Naive thymus-derived CD4-positive, alpha-beta T cell (primary cell): ENCODE measurements around the gene AP1B1. TPM values are rescaled to one million over a fixed set of nuclear protein-coding genes. Genes with fewer than 3 reads are reported as not detected.
A peak's percentile ranks its signal among the peaks of the same experiment; 100 is the strongest.

Source experiments
- ATAC-seq: fragments of 150-1000 bp; cut with Tn5 transposase; 2 replicates; pipeline ENCODE4 v1.10.0; 2021; ENCODE audit warnings: mild to moderate bottlenecking, moderate library complexity
- CTCF ChIA-PET: fragments of 350-600 bp; sonication (Branson Sonifier 250); formaldehyde crosslinking; loops from one replicate; lab custom pipeline; 2021; ENCODE audit warnings: antibody characterized with exemption; lab: Charles Lee
- POLR2A ChIA-PET: fragments of 350-600 bp; sonication (Branson Sonifier 250); formaldehyde crosslinking; loops from one replicate; lab custom pipeline; 2021; ENCODE audit warnings: antibody characterized with exemption, inconsistent platforms; lab: Charles Lee
- DNase-seq, 9 donors: peaks; one replicate each; pipeline versions ENCODE4 v3.0.0 to v3.0.0-alpha.2; 2020 to 2022; ENCODE audit warnings: mixed read lengths in 1 of 9
- H3K27ac ChIP-seq: one replicate; pipeline ENCODE4 v1.7.0; 2013; ENCODE audit warnings: mild to moderate bottlenecking, low read depth, low read length, moderate library complexity
- H3K27me3 ChIP-seq, 2 donors: one replicate each; pipeline ENCODE4 v1.7.0; 2013; ENCODE audit warnings: low read length in 2 of 2, mild to moderate bottlenecking in 2 of 2, moderate library complexity in 2 of 2; ENCODE audit not compliant: control insufficient read depth in 2 of 2, insufficient read depth in 2 of 2
- H3K36me3 ChIP-seq, 3 experiments: 1 replicate in 2 of 3; 2 replicates in 1 of 3; pipeline ENCODE4 v1.7.0; 2013; ENCODE audit warnings: low read length in 3 of 3, mild to moderate bottlenecking in 3 of 3, moderate library complexity in 1 of 3; ENCODE audit not compliant: insufficient read depth in 3 of 3, control insufficient read depth in 2 of 3
- H3K4me1 ChIP-seq, 2 donors: one replicate each; pipeline ENCODE4 v1.7.0; 2013; ENCODE audit warnings: low read length in 2 of 2, mild to moderate bottlenecking in 2 of 2, moderate library complexity in 1 of 2; ENCODE audit not compliant: control insufficient read depth in 2 of 2, insufficient read depth in 2 of 2
- H3K4me3 ChIP-seq: 2 replicates; pipeline ENCODE4 v1.7.0; 2013; ENCODE audit warnings: mild to moderate bottlenecking, low read length
- H3K9me3 ChIP-seq, 3 experiments: 1 replicate in 2 of 3; 2 replicates in 1 of 3; pipeline ENCODE4 v1.7.0; 2013; ENCODE audit warnings: low read length in 3 of 3; ENCODE audit not compliant: control insufficient read depth in 2 of 3
- H3K27ac Mint-ChIP-seq, 9 donors: one replicate each; pipeline ENCODE4 v1.8.0; 2020 to 2022; ENCODE audit warnings: mixed read lengths in 9 of 9, mild to moderate bottlenecking in 8 of 9, moderate library complexity in 5 of 9, inconsistent platforms in 2 of 9
- H3K27me3 Mint-ChIP-seq, 5 donors: one replicate each; pipeline ENCODE4 v1.8.0; 2021 to 2022; ENCODE audit warnings: mixed read lengths in 5 of 5, mild to moderate bottlenecking in 1 of 5
- H3K36me3 Mint-ChIP-seq, 5 donors: one replicate each; pipeline ENCODE4 v1.8.0; 2020 to 2022; ENCODE audit warnings: mixed read lengths in 5 of 5, mild to moderate bottlenecking in 3 of 5, inconsistent platforms in 1 of 5
- H3K4me1 Mint-ChIP-seq, 7 donors: one replicate each; pipeline ENCODE4 v1.8.0; 2020 to 2022; ENCODE audit warnings: mixed read lengths in 7 of 7, mild to moderate bottlenecking in 3 of 7, inconsistent platforms in 1 of 7
- H3K4me3 Mint-ChIP-seq, 10 donors: one replicate each; pipeline ENCODE4 v1.8.0; 2020 to 2022; ENCODE audit warnings: mild to moderate bottlenecking in 10 of 10, mixed read lengths in 10 of 10, moderate library complexity in 6 of 10, inconsistent platforms in 2 of 10
- H3K9me3 Mint-ChIP-seq, 11 donors: one replicate each; pipeline ENCODE4 v1.8.0; 2020 to 2022; ENCODE audit warnings: mixed read lengths in 11 of 11, mild to moderate bottlenecking in 4 of 11, inconsistent platforms in 1 of 11, moderate library complexity in 1 of 11
- intact Hi-C, 2 donors: fragments of 100-400 bp; cut with micrococcal nuclease; formaldehyde crosslinking; loops; one replicate each; pipeline ENCODE4 v1.15.1; 2023
- polyA plus RNA-seq, 2 donors: library from polyadenylated mRNA; unstranded; fragments of 300-500 nt; fragmentation: Illumina TruSeq; gene quantifications; one replicate each; pipeline ENCODE4 v1.2.3, GENCODE V29; 2021
- total RNA-seq, 6 experiments: library from RNA in 5 of 6; stranded (reverse) in 5 of 6; gene quantifications; 1 replicate in 5 of 6; 2 replicates in 1 of 6; pipeline ENCODE4 v1.2.3 and lab custom pipeline; 2021 to 2026

Gene AP1B1
- total and polyA plus RNA-seq, 7 experiments from 2014 or later: 15.0 to 77.7 (median 38.9) TPM

- ATAC-seq (no peak), DNase-seq (no peak)
- H3K4me3 Mint-ChIP-seq: no peak overlapping the region
- H3K27ac ChIP-seq: no peak overlapping the region
- intact Hi-C loops: loop anchor here in 1 of 2 donors (10.0 kb wide), 1 partner anchor 109 kb away; no protein-coding TSS in a partner anchor
- H3K9me3 Mint-ChIP-seq: no peaks in the 10 kb centered on the region
- no peaks in the 10 kb centered on the region for H3K27me3 Mint-ChIP-seq
- H3K36me3 ChIP-seq: peaks cover 0 to 23% (median 0%) of the 10 kb centered on the region in 3 experiments
- ChIA-PET POLR2A (no interaction called here), CTCF (no interaction called here)
- H3K27me3 ChIP-seq: no peaks in the 10 kb centered on the region
- H3K27ac Mint-ChIP-seq: peak overlapping the region in 2 of 9 donors; percentile 19 to 41
- H3K4me3 ChIP-seq: no peak overlapping the region
- H3K4me1 Mint-ChIP-seq: peaks cover 50 to 84% (median 77%) of the 10 kb centered on the region in 7 donors
- H3K9me3 ChIP-seq: no peaks in the 10 kb centered on the region
- peaks cover 2 to 8% of the 10 kb centered on the region in 2 donors for H3K4me1 ChIP-seq
- peaks cover 0 to 23% (median 3%) of the 10 kb centered on the region in 5 donors for H3K36me3 Mint-ChIP-seq
Observed at GRCh38 chr22:29383740-29384139, 4.6 kb downstream of the AP1B1 start.

GRCh38 chr22:29382580-29383302 is 5.6 kb downstream of the AP1B1 start:
- peaks cover 0 to 27% (median 0%) of the 10 kb centered on the region in 3 experiments for H3K36me3 ChIP-seq
- Mint-ChIP-seq H3K36me3 (peaks cover 0 to 23% (median 3%) of the 10 kb centered on the region in 5 donors), H3K9me3 (no peaks in the 10 kb centered on the region), H3K4me1 (peaks cover 46 to 78% (median 70%) of the 10 kb centered on the region in 7 donors), H3K27me3 (no peaks in the 10 kb centered on the region), H3K27ac (peak overlapping the region in 7 of 9 donors; percentile 1 to 89 (median 67)), H3K4me3 (peak overlapping the region in 3 of 10 donors; percentile 12 to 44 (median 43))
- no peaks in the 10 kb centered on the region for H3K9me3 ChIP-seq
- intact Hi-C loops: loop anchor here in 1 of 2 donors (10.0 kb wide), 1 partner anchor 108 kb away; no protein-coding TSS in a partner anchor
- H3K27ac ChIP-seq: no peak overlapping the region
- DNase-seq: no peak
- CTCF ChIA-PET: no interaction called here
- H3K4me3 ChIP-seq: no peak overlapping the region
- peaks cover 0 to 4% of the 10 kb centered on the region in 2 donors for H3K4me1 ChIP-seq
- POLR2A ChIA-PET: no interaction called here
- H3K27me3 ChIP-seq: no peaks in the 10 kb centered on the region
- ATAC-seq: no peak

- no peak overlapping the region for H3K4me3 ChIP-seq
Observed at GRCh38 chr22:29380856-29381255, 7.5 kb downstream of the AP1B1 start.

GRCh38 chr22:29380032-29380781 is 8.2 kb downstream of the AP1B1 start:
- no peak for ATAC-seq

More at GRCh38 chr22:29380856-29381255, 7.5 kb downstream of the AP1B1 start:
- Histone ChIP-seq H3K4me1 (no peaks in the 10 kb centered on the region), H3K27ac (no peak overlapping the region), H3K36me3 (peaks cover 0 to 44% (median 0%) of the 10 kb centered on the region in 3 experiments), H3K27me3 (no peaks in the 10 kb centered on the region), H3K9me3 (no peaks in the 10 kb centered on the region)
- H3K27ac Mint-ChIP-seq: peak overlapping the region in 6 of 9 donors; percentile 4 to 89 (median 40)
- ChIA-PET CTCF (no interaction called here), POLR2A (no interaction called here)
- no peak for DNase-seq
- no peak for ATAC-seq
- no peaks in the 10 kb centered on the region for H3K27me3 Mint-ChIP-seq
- H3K36me3 Mint-ChIP-seq: peaks cover 4 to 36% (median 13%) of the 10 kb centered on the region in 5 donors
- intact Hi-C loops: loop anchor here in 1 of 2 donors (10.0 kb wide), 1 partner anchor 106 kb away; no protein-coding TSS in a partner anchor
- no peak overlapping the region for H3K4me3 Mint-ChIP-seq
- H3K4me1 Mint-ChIP-seq: peaks cover 41 to 64% (median 60%) of the 10 kb centered on the region in 7 donors
- H3K9me3 Mint-ChIP-seq: no peaks in the 10 kb centered on the region

GRCh38 chr22:29379258-29379657 is 9.1 kb downstream of the AP1B1 start:
- no peaks in the 10 kb centered on the region for H3K9me3 ChIP-seq
- no peaks in the 10 kb centered on the region for H3K27me3 ChIP-seq
- H3K27ac ChIP-seq: no peak overlapping the region
- H3K27ac Mint-ChIP-seq: peak overlapping the region in 3 of 9 donors; percentile 10 to 62 (median 60)
- peaks cover 11 to 49% (median 21%) of the 10 kb centered on the region in 5 donors for H3K36me3 Mint-ChIP-seq
- no peak overlapping the region for H3K4me3 ChIP-seq
- H3K4me3 Mint-ChIP-seq: no peak overlapping the region
- no peak for ATAC-seq
- H3K4me1 ChIP-seq: no peaks in the 10 kb centered on the region
- intact Hi-C loops: no loop called here
- H3K4me1 Mint-ChIP-seq: peaks cover 35 to 59% (median 50%) of the 10 kb centered on the region in 7 donors
- no peaks in the 10 kb centered on the region for H3K27me3 Mint-ChIP-seq
- H3K36me3 ChIP-seq: peaks cover 0 to 51% (median 0%) of the 10 kb centered on the region in 3 experiments
- ChIA-PET CTCF (no interaction called here), POLR2A (no interaction called here)
- DNase-seq: no peak
- H3K9me3 Mint-ChIP-seq: no peaks in the 10 kb centered on the region

More at GRCh38 chr22:29380032-29380781, 8.2 kb downstream of the AP1B1 start:
- intact Hi-C loops: loop anchor here in 1 of 2 donors (10.0 kb wide), 1 partner anchor 105 kb away; no protein-coding TSS in a partner anchor
- POLR2A ChIA-PET: no interaction called here
- peaks cover 0 to 47% (median 0%) of the 10 kb centered on the region in 3 experiments for H3K36me3 ChIP-seq
- no peaks in the 10 kb centered on the region for H3K27me3 ChIP-seq
- H3K27ac ChIP-seq: no peak overlapping the region
- H3K36me3 Mint-ChIP-seq: peaks cover 11 to 43% (median 20%) of the 10 kb centered on the region in 5 donors
- H3K27ac Mint-ChIP-seq: peak overlapping the region in 7 of 9 donors; percentile 2 to 89 (median 55)
- no peak overlapping the region for H3K4me3 ChIP-seq
- no peak overlapping the region for H3K4me3 Mint-ChIP-seq
- no peak for DNase-seq
- no peaks in the 10 kb centered on the region for H3K9me3 ChIP-seq
- CTCF ChIA-PET: no interaction called here
- H3K4me1 ChIP-seq: no peaks in the 10 kb centered on the region
- peaks cover 38 to 64% (median 56%) of the 10 kb centered on the region in 7 donors for H3K4me1 Mint-ChIP-seq
- no peaks in the 10 kb centered on the region for H3K27me3 Mint-ChIP-seq
- no peaks in the 10 kb centered on the region for H3K9me3 Mint-ChIP-seq

- Mint-ChIP-seq H3K27me3 (no peaks in the 10 kb centered on the region), H3K36me3 (peaks cover 11 to 51% (median 22%) of the 10 kb centered on the region in 5 donors), H3K9me3 (no peaks in the 10 kb centered on the region), H3K27ac (no peak overlapping the region), H3K4me1 (peaks cover 34 to 52% (median 44%) of the 10 kb centered on the region in 7 donors), H3K4me3 (no peak overlapping the region)
- ChIA-PET CTCF (interaction anchor here (0.6 kb wide), 1 partner anchor 9 kb away, joined by 3 read pairs; no protein-coding TSS in a partner anchor), POLR2A (no interaction called here)
- intact Hi-C loops: no loop called here
- H3K27me3 ChIP-seq: no peaks in the 10 kb centered on the region
- no peak overlapping the region for H3K27ac ChIP-seq
- DNase-seq: no peak
- H3K4me3 ChIP-seq: no peak overlapping the region
- no peak for ATAC-seq
- peaks cover 0 to 47% (median 0%) of the 10 kb centered on the region in 3 experiments for H3K36me3 ChIP-seq
- no peaks in the 10 kb centered on the region for H3K9me3 ChIP-seq
- H3K4me1 ChIP-seq: no peaks in the 10 kb centered on the region
Observed at GRCh38 chr22:29377979-29378378, 10.4 kb downstream of the AP1B1 start.
